D721Med (cell line): Measurements from ENCODE around the gene SMTN.

Experiments used
- DNase-seq: peaks from one replicate; pipeline ENCODE4 v3.0.0; 2011; ENCODE audit warnings: low spot score; ENCODE audit not compliant: insufficient read length
- FAIRE-seq: peaks from 2 replicates; lab custom pipeline; 2011; peaks lifted over from hg19 to GRCh38; lab: Jason Lieb, UNC
- TF ChIP-seq, protein P1 (sequence below): IDR thresholded peaks from 2 replicates; pipeline ENCODE4 v1.5.1; 2012; ENCODE audit warnings: mild to moderate bottlenecking, control low read depth; ENCODE audit not compliant: insufficient read depth; ENCODE audit errors: missing control alignments

SMTN gene

DNA sequence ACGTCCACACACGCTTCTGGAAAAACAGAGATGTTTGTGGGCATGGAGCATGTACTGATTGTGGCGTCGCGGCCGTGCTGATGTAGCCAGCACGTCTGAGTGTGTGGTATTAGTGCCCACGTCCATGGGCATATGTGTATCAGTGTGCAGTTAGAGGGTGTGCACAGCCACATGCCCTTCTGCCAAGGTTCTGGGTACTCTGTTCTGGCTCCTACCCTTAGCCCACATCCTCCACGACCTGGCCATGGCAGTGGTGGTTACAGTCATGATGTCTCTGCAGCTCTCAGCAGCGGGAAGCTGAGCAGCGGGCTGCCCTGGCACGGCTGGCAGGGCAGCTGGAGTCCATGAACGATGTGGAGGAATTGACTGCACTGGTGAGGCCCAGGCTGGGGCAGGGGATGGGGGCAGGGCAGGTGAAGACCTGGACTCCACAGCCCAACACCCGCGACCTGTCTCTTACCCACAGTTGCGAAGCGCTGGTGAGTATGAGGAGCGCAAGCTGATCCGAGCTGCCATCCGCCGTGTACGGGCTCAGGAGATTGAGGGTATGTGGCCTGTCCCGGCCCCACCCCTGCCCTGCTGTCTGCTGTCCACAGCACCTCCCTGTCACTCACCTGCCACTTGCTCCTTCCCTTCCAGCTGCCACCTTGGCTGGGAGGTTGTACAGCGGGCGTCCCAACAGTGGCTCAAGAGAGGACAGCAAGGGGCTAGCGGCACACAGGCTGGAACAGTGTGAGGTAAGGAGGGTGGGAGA lies 7.3 kb downstream of the SMTN start:
- DNase-seq (no peak), FAIRE-seq (no peak)
- TF ChIP-seq, protein P1, sequence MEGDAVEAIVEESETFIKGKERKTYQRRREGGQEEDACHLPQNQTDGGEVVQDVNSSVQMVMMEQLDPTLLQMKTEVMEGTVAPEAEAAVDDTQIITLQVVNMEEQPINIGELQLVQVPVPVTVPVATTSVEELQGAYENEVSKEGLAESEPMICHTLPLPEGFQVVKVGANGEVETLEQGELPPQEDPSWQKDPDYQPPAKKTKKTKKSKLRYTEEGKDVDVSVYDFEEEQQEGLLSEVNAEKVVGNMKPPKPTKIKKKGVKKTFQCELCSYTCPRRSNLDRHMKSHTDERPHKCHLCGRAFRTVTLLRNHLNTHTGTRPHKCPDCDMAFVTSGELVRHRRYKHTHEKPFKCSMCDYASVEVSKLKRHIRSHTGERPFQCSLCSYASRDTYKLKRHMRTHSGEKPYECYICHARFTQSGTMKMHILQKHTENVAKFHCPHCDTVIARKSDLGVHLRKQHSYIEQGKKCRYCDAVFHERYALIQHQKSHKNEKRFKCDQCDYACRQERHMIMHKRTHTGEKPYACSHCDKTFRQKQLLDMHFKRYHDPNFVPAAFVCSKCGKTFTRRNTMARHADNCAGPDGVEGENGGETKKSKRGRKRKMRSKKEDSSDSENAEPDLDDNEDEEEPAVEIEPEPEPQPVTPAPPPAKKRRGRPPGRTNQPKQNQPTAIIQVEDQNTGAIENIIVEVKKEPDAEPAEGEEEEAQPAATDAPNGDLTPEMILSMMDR, result no peak

DNA sequence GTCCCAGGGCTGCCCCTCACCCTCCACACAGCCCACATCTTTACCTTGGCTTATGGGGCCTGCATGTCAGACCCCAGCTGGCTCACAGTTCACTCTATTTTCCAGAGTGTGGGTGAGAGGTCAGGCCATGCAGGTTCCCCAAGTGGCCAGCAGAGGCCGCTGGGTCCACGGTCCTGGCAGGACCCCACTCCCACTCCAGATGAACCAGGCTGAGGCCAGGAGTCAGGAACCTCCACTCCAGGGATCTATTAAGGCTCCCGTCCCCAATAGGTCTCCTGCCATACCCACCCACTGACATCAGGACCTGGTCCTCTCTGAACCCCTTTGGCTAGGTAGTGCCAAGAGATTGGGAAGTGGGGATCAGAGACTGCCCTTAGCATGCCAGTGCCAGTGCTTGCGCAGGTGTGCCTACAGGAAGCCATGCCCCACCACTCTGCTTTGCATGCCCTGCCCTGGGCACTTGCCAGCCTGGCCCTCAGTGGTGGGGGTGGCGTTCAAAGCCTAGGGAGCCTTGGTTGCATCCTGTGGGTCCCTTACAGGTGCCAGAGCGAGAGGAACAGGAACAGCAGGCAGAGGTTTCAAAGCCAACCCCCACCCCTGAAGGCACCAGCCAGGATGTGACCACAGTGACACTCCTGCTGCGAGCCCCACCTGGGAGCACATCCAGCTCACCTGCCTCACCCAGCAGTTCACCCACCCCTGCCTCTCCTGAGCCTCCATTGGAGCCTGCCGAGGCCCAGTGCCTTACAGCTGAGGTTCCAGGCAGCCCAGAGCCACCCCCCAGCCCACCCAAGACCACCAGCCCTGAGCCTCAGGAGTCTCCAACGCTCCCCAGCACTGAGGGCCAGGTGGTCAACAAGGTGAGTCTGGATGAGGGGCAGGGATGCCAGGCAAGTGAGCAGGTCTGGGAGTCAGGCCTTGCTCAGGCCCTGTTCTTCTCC lies 8.3 kb downstream of the SMTN start:
- TF ChIP-seq, protein P1, result peak; percentile 64
- DNase-seq (peak; percentile 49), FAIRE-seq (no peak)

DNA sequence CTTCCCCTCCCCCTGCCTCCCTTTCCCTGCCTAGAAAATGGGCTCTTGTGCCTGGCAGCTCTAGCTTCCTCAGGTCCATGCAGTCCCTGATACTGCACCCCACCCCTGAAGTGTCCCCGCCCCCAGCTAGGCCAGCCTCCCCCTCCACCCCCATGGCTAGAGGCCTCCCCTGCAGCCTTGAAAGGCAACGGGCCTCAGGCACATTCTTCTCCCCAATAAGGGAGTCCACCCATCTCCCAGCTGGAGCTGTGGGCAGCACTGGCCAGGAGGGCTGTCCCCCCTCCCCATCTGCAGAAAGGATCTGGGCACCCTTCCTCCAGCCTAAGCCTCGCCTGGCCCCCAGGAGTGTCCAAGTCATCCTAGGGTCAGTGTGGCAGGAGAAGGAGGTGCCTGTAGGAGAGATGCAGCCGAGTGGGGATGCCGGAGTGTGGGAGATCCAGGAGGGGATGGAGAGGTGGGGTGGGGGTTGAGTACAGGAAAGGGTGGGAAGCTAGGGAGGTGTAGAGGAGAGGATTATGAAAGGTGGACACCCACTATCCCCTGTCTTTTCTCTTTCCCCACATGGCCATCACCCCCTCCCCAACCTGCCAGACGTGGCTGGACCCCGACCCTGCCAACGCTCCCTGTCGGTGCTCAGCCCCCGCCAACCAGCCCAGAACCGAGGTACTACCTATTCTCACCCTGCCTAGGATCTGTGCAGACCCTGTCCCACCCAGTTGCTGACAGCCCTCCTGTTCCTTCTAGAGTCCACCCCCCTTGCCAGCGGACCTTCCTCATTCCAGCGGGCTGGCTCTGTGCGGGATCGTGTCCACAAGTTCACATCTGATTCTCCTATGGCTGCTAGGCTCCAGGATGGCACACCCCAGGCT lies 9.3 kb downstream of the SMTN start:
- no peak for FAIRE-seq
- TF ChIP-seq, protein P1, result no peak
- peak; percentile 9 for DNase-seq

DNA sequence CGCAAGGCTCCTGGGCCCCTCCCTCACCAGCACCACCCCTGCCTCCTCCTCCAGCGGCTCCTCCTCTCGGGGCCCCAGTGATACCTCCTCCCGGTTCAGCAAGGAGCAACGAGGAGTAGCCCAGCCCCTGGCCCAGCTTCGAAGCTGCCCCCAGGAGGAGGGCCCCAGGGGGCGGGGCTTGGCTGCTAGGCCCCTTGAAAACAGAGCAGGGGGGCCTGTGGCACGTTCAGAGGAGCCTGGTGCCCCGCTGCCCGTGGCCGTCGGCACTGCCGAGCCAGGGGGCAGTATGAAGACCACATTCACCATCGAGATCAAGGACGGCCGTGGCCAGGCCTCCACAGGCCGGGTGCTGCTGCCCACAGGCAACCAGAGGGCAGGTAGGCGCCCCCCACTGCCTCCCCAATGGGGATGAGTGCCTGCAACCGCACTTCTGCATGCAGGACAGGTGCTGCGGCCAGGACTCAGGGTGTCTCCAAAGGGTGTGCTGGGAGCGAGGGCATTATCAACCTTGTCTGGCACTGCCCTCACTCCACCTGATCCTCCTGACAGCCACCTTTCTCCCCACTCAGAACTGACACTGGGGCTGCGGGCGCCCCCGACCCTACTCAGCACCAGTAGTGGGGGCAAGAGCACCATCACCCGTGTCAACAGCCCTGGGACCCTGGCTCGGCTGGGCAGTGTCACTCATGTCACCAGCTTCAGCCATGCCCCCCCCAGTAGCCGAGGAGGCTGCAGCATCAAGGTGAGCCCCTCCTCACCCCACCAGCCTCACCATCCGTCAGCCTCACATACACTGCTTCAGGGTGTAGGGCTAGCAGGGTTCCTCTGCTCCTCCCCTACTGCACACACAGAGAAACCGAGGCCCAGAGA lies 10.2 kb downstream of the SMTN start:
- TF ChIP-seq, protein P1, result no peak
- FAIRE-seq (no peak), DNase-seq (peak; percentile 8)

DNA sequence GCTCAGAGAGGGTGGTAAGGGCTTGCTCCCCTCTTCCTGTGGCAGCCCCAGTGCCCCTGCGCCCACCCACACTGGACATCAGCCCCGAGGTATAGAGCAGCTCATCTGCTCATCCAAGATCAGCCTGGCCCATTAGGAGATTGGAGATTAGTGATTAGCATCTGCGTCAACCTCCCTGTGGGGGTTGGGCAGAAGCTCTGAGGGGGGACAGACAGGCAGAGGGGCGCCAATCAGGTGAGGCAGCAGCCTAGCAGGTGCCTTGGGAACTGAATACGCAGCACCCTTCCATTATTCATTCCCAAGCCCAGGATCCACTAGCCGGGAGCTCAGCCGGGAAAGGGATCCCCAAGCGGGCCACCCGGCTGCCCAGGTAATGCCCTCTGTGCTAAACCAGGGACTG lies 11.0 kb downstream of the SMTN start:
- DNase-seq, result peak; percentile 85
- TF ChIP-seq, protein P1, result no peak
- FAIRE-seq, result no peak
